H9 (cell line): ENCODE results near the gene FSIP1. TPM values are rescaled to one million over a fixed set of nuclear protein-coding genes. Genes with fewer than 3 reads are reported as not detected.

ENCODE experiments used
- DNase-seq: peaks from one replicate; pipeline ENCODE4 v3.0.0-alpha.2; 2017
- H2AFZ ChIP-seq: one replicate; pipeline ENCODE4 v1.6.1; 2013; ENCODE audit warnings: mild to moderate bottlenecking, low read length, control low read depth, moderate library complexity
- H2AK5ac ChIP-seq: 2 replicates; pipeline ENCODE4 v1.6.1; 2013; ENCODE audit warnings: low read length, control low read depth, mixed read lengths; ENCODE audit not compliant: insufficient read length
- H2BK120ac ChIP-seq: one replicate; pipeline ENCODE4 v1.6.1; 2013; ENCODE audit warnings: low read depth, mild to moderate bottlenecking, low read length, control low read depth, inconsistent platforms; ENCODE audit not compliant: poor library complexity, severe bottlenecking
- H2BK12ac ChIP-seq: 2 replicates; pipeline ENCODE4 v1.6.1; 2013; ENCODE audit warnings: low read length, control low read depth, mixed read lengths, low read depth; ENCODE audit not compliant: insufficient read length
- H2BK15ac ChIP-seq: 2 replicates; pipeline ENCODE4 v1.6.1; 2013; ENCODE audit warnings: low read depth, low read length, control low read depth
- H2BK20ac ChIP-seq: one replicate; pipeline ENCODE4 v1.6.1; 2013; ENCODE audit warnings: low read depth, mild to moderate bottlenecking, low read length, control low read depth, inconsistent platforms; ENCODE audit not compliant: poor library complexity, severe bottlenecking
- H2BK5ac ChIP-seq: 2 replicates; pipeline ENCODE4 v1.6.1; 2013; ENCODE audit warnings: low read length, control low read depth, mixed read lengths; ENCODE audit not compliant: insufficient read length
- H3K14ac ChIP-seq: 2 replicates; pipeline ENCODE4 v1.6.1; 2013; ENCODE audit warnings: low read length, control low read depth; ENCODE audit not compliant: insufficient read depth
- H3K18ac ChIP-seq: 2 replicates; pipeline ENCODE4 v1.6.1; 2013; ENCODE audit warnings: low read depth, mild to moderate bottlenecking, mixed read lengths, low read length, control low read depth; ENCODE audit not compliant: insufficient read length
- H3K23ac ChIP-seq: 2 replicates; pipeline ENCODE4 v1.6.1; 2013; ENCODE audit warnings: low read length, control low read depth, mixed read lengths, low read depth; ENCODE audit not compliant: insufficient read length
- H3K23me2 ChIP-seq: 2 replicates; pipeline ENCODE4 v1.6.1; 2013; ENCODE audit warnings: low read depth, mild to moderate bottlenecking, mixed read lengths, low read length, control low read depth; ENCODE audit not compliant: insufficient read length, poor library complexity, severe bottlenecking
- H3K27ac ChIP-seq: 2 replicates; pipeline ENCODE4 v1.5.1; 2013; ENCODE audit warnings: low read length, control low read depth, mixed read lengths, low read depth; ENCODE audit not compliant: insufficient read length
- H3K27me3 ChIP-seq: 2 replicates; pipeline ENCODE4 v1.6.1; 2013; ENCODE audit warnings: low read length, control low read depth, inconsistent platforms; ENCODE audit not compliant: insufficient read depth
- H3K4ac ChIP-seq: 2 replicates; pipeline ENCODE4 v1.6.1; 2013; ENCODE audit warnings: low read depth, mild to moderate bottlenecking, control low read depth, inconsistent platforms, low read length, moderate library complexity
- H3K4me1 ChIP-seq: 2 replicates; pipeline ENCODE4 v1.6.1; 2013; ENCODE audit warnings: low read length, control low read depth, inconsistent platforms; ENCODE audit not compliant: insufficient read depth
- H3K4me2 ChIP-seq: 2 replicates; pipeline ENCODE4 v1.6.1; 2013; ENCODE audit warnings: low read length, control low read depth, mixed read lengths; ENCODE audit not compliant: insufficient read length, insufficient read depth
- H3K56ac ChIP-seq: 2 replicates; pipeline ENCODE4 v1.6.1; 2013; ENCODE audit warnings: low read depth, mild to moderate bottlenecking, mixed read lengths, low read length, control low read depth; ENCODE audit not compliant: insufficient read length
- H3K79me1 ChIP-seq: 2 replicates; pipeline ENCODE4 v1.6.1; 2013; ENCODE audit warnings: low read depth, mild to moderate bottlenecking, moderate library complexity, low read length, control low read depth, inconsistent platforms; ENCODE audit not compliant: insufficient read depth, poor library complexity, severe bottlenecking
- H3K79me2 ChIP-seq: 2 replicates; pipeline ENCODE4 v1.6.1; 2013; ENCODE audit warnings: low read length, control low read depth, inconsistent platforms; ENCODE audit not compliant: insufficient read depth
- H3K9ac ChIP-seq: 2 replicates; pipeline ENCODE4 v1.6.1; 2013; ENCODE audit warnings: low read length, control low read depth, mixed read lengths; ENCODE audit not compliant: insufficient read length; ENCODE audit errors: extremely low read depth
- H3K9me3 ChIP-seq: one replicate; pipeline ENCODE4 v1.6.1; 2013; ENCODE audit warnings: low read depth, low read length, inconsistent platforms; ENCODE audit not compliant: control insufficient read depth
- H3T11ph ChIP-seq: one replicate; pipeline ENCODE4 v1.6.1; 2013; ENCODE audit warnings: mild to moderate bottlenecking, low read length, control low read depth, inconsistent platforms
- H4K20me1 ChIP-seq: one replicate; pipeline ENCODE4 v1.6.1; 2013; ENCODE audit not compliant: control insufficient read depth, insufficient read length, insufficient read depth
- H4K5ac ChIP-seq: 2 replicates; pipeline ENCODE4 v1.6.1; 2013; ENCODE audit warnings: low read depth, mild to moderate bottlenecking, mixed read lengths, low read length, control low read depth; ENCODE audit not compliant: insufficient read length
- H4K8ac ChIP-seq: replicated peaks from 2 replicates; pipeline ENCODE4 v1.6.1; 2013; ENCODE audit warnings: low read length, control low read depth, mixed read lengths, low read depth; ENCODE audit not compliant: insufficient read length
- H4K91ac ChIP-seq: 2 replicates; pipeline ENCODE4 v1.6.1; 2013; ENCODE audit warnings: low read depth, mild to moderate bottlenecking, moderate library complexity, mixed read lengths, low read length, control low read depth; ENCODE audit not compliant: insufficient read length
- H3K27ac Mint-ChIP-seq, 3 experiments: 2 replicates in 2 of 3; 3 replicates in 1 of 3; pipeline ENCODE4 v1.8.0; 2020 to 2021; ENCODE audit warnings: mixed read lengths in 3 of 3, mild to moderate bottlenecking in 1 of 3, moderate library complexity in 1 of 3
- H3K27me3 Mint-ChIP-seq: 2 replicates; pipeline ENCODE4 v1.8.0; 2021; ENCODE audit warnings: low read depth, mild to moderate bottlenecking, moderate library complexity, mixed read lengths
- H3K36me3 Mint-ChIP-seq, 3 experiments: 2 replicates in 2 of 3; 3 replicates in 1 of 3; pipeline ENCODE4 v1.8.0; 2020 to 2021; ENCODE audit warnings: low read depth in 3 of 3, mixed read lengths in 3 of 3; ENCODE audit not compliant: insufficient read depth in 1 of 3
- H3K4me1 Mint-ChIP-seq, 2 experiments: 2 replicates each; pipeline ENCODE4 v1.8.0; 2020; ENCODE audit warnings: mixed read lengths in 2 of 2
- H3K4me3 Mint-ChIP-seq, 2 experiments: 2 replicates in 1 of 2; 3 replicates in 1 of 2; pipeline ENCODE4 v1.8.0; 2020 to 2021; ENCODE audit warnings: mild to moderate bottlenecking in 2 of 2, mixed read lengths in 2 of 2, moderate library complexity in 1 of 2
- H3K9me3 Mint-ChIP-seq, 2 experiments: 2 replicates in 1 of 2; 3 replicates in 1 of 2; pipeline ENCODE4 v1.8.0; 2020; ENCODE audit warnings: mild to moderate bottlenecking in 2 of 2, mixed read lengths in 2 of 2, moderate library complexity in 1 of 2
- CTCF ChIP-seq: fragments of 200-600 bp; sonication (generic); conservative IDR thresholded peaks from 3 replicates; pipeline ENCODE4 v1.8.0; 2021; ENCODE audit warnings: antibody characterized with exemption, mild to moderate bottlenecking
- WGBS: extraction: QIAGEN DNeasy Blood & Tissue Kit; methylation state at CpG from one replicate; pipeline ENCODE4 v1.1.7; 2013; ENCODE audit warnings: missing lambda C conversion rate, low lambda C conversion rate, mixed read lengths; ENCODE audit not compliant: insufficient read length; ENCODE audit errors: extremely low coverage; 5-methylcytosine and 5-hydroxymethylcytosine counted together
- total RNA-seq: library from RNA; stranded (reverse); gene quantifications from 2 replicates; pipeline ENCODE4 v1.2.1, GENCODE V29; 2021

FSIP1 gene
- total RNA-seq, 1 experiment from 2014 or later = 0.96 TPM

GRCh38 chr15:39594446-39595337 lies 187.9 kb downstream of the FSIP1 start:
- Histone ChIP-seq H2AFZ (no peak overlapping the region), H3K18ac (no peak overlapping the region), H2BK20ac (no peak overlapping the region), H3K4me1 (no peaks in the 10 kb centered on the region), H3T11ph (no peak overlapping the region), H3K27ac (no peak overlapping the region), H2BK5ac (no peak overlapping the region), H3K79me2 (no peaks in the 10 kb centered on the region), H3K23me2 (no peaks in the 10 kb centered on the region), H3K27me3 (no peaks in the 10 kb centered on the region), H2BK12ac (no peak overlapping the region), H3K9me3 (no peaks in the 10 kb centered on the region), H2BK15ac (no peak overlapping the region), H2BK120ac (no peak overlapping the region), H3K79me1 (no peaks in the 10 kb centered on the region), H3K4ac (no peak overlapping the region), H3K9ac (no peak overlapping the region), H2AK5ac (no peak overlapping the region), H4K5ac (no peak overlapping the region), H4K91ac (no peak overlapping the region), H4K8ac (no peak overlapping the region), H3K56ac (no peak overlapping the region), H3K23ac (no peak overlapping the region), H3K4me2 (no peak overlapping the region), H3K14ac (no peak overlapping the region), H4K20me1 (no peaks in the 10 kb centered on the region)
- no CpG with 5 or more reads among the region's 5 CpGs for WGBS
- no peak for DNase-seq
- no peaks in the 10 kb centered on the region for H3K9me3 Mint-ChIP-seq
- peaks cover 5 to 7% of the 10 kb centered on the region in 2 experiments for H3K4me1 Mint-ChIP-seq
- no peaks in the 10 kb centered on the region for H3K27me3 Mint-ChIP-seq
- H3K27ac Mint-ChIP-seq = no peak overlapping the region
- peaks cover 36 to 66% (median 64%) of the 10 kb centered on the region in 3 experiments; a peak in 6 of 7 replicates for H3K36me3 Mint-ChIP-seq
- TF ChIP-seq CTCF = no peak
- H3K4me3 Mint-ChIP-seq = no peak overlapping the region
